ENCODE data around the gene CIDEA.
"Not testable (repeated sequence)": the region's sequence is repeated elsewhere in the genome, so short reads cannot be mapped to it uniquely, and the experiment has no call there.

Gene CIDEA

DNA sequence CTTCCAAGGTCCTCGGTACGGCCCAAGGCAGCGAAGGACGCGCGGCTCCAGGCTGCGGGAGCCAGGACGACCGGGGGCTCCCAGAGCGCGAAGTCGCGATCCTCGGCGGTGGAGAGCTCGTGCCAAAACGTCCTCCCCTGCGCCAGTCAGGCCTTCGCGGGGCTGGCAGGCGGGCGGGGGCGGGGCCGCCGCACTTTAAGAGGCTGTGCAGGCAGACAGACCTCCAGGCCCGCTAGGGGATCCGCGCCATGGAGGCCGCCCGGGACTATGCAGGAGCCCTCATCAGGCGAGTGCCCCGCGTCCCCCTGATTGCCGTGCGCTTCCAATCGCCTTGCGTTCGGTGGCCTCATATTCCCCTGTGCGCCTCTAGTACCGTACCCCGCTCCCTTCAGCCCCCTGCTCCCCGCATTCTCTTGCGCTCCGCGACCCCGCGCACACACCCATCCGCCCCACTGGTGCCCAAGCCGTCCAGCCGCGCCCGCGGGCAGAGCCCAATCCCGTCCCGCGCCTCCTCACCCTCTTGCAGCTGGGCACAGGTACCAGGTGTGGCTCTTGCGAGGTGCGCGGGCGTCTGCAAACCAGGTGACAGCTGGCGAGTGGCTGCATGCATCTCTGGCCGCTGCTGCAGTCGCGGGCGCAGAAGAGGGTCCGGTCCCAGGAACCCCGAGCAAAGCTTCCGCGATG lies at the start of gene CIDEA:
CIDEA (plus strand) TSS at position 226 of the 684 bp plus-strand sequence; CDS start at position 249, 23 bp downstream.
- Histone ChIP-seq H3K36me3 (replicated peaks) (no peaks in the 10 kb centered on the region), H3K4me3 (ENCODE audit: low read depth, low read length) (peak within 1 kb of the TSS; percentile 39), H3K27me3 (replicated peaks) (peaks cover 5% of the 10 kb centered on the region), H3K27ac (no peak within 1 kb of the TSS)
- no peak for DNase-seq
- in situ Hi-C loops (cut with HindIII; ENCODE audit: low pct_ligation_motif_present, low sequenced_read_pairs), result no loop called here
- TF ChIP-seq, protein P1, sequence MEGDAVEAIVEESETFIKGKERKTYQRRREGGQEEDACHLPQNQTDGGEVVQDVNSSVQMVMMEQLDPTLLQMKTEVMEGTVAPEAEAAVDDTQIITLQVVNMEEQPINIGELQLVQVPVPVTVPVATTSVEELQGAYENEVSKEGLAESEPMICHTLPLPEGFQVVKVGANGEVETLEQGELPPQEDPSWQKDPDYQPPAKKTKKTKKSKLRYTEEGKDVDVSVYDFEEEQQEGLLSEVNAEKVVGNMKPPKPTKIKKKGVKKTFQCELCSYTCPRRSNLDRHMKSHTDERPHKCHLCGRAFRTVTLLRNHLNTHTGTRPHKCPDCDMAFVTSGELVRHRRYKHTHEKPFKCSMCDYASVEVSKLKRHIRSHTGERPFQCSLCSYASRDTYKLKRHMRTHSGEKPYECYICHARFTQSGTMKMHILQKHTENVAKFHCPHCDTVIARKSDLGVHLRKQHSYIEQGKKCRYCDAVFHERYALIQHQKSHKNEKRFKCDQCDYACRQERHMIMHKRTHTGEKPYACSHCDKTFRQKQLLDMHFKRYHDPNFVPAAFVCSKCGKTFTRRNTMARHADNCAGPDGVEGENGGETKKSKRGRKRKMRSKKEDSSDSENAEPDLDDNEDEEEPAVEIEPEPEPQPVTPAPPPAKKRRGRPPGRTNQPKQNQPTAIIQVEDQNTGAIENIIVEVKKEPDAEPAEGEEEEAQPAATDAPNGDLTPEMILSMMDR (IDR thresholded peaks at IDR 0.05; ENCODE audit: low read depth, low read length, missing control alignments), result peak; percentile 17

DNA sequence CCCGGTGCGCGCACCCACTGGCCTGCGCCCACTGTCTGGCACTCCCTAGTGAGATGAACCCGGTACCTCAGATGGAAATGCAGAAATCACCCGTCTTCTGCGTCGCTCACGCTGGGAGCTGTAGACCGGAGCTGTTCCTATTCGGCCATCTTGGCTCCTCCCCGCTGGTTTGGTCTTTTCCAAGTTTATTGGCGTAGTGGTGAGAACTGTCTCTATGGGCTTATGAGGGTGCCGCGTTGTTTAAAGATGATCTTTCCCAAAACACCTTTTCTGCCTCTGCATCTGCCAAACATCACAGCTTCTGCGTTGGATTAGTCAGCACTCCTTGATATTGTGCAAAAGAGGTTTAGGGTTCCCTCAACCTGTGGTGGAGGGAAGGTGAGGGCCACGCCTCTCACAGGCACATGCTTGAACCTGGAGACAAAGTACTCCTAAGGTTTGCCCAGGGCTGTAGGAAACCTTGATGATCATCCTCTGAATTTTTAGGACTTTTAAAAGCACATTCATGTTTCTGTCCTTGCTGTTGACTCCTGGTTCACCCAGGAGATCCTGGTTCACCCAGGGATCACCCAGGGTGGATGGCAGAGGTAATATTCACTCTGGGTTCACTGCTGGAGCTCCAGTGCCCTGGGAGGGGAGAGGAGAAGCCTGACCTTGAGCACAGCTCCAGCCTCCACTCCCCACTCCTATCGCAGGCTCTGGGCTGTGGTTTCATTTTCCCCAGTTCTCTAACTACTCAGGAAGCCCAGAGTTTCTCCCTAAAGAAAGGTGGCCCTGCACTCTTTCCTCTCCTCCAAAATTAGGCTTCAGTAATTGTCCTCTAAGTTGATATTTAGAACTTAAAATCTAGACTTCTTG lies 45.6 kb upstream of the CIDEA start:
- H3K4me3 ChIP-seq (ENCODE audit: low read depth, low read length); H3K27me3 ChIP-seq (replicated peaks); DNase-seq; H3K36me3 ChIP-seq (replicated peaks); H3K27ac ChIP-seq; in situ Hi-C loops (cut with HindIII; ENCODE audit: low pct_ligation_motif_present, low sequenced_read_pairs): not testable (repeated sequence)

GRCh38 chr18:12212308-12212707 lies 41.9 kb upstream of the CIDEA start:
- in situ Hi-C loops (cut with HindIII; ENCODE audit: low pct_ligation_motif_present, low sequenced_read_pairs); H3K36me3 ChIP-seq (replicated peaks); H3K27ac ChIP-seq; H3K4me3 ChIP-seq (ENCODE audit: low read depth, low read length); H3K27me3 ChIP-seq (replicated peaks); DNase-seq: not testable (repeated sequence)

DNA sequence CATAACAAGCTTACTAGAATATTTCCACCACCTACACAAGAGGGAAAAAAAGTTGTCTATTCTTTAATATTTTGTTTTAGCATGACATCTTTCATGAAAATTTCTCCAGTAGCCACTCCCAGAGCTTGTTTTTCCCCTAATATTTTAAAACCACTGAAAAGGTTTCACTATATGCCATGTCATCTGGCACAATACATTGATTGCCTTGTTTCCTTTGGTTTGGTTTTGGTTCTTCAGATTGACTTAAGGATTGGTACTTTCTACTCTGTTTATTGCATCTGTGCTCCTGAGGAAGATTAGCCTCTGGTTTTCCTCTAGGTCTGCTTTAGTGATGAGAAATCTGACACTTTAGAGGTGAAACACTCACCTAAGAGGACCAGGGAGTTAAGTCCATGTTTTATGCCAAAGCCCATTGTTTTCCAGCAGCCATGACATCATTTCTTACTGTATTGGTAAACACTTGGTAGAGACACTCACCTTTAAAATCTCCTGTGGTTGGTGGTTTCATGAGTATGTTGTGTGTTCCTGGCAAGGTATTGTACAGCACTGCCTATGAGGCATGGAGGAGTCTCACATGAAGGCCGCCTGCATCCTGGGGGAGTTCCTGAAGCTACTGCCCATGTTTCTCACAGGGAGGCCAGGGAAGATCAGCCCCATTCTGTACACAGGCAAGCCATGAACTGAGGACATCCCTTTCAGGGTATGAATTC lies 39.7 kb upstream of the CIDEA start:
- H3K27me3 ChIP-seq (replicated peaks); DNase-seq; in situ Hi-C loops (cut with HindIII; ENCODE audit: low pct_ligation_motif_present, low sequenced_read_pairs): not testable (repeated sequence)

DNA sequence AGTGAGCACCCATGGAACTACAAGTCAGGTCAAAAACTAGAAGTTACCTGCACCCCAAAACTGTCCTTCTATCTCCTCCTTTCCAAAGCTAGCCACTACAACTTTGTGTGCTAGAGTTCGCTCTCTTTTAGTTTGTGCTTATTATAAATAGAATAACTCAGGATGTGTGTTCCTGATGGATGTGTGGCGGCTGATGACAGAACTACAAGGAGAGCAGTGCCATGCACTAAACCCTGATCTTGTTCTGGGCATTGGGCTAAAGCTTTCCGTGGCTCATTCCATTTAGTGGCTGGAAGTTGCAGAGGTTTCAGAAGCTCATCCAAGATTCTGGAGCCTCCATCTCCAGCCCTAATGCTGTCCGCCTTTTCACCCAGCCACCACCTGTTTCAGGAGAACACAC lies 37.7 kb upstream of the CIDEA start:
- DNase-seq; H3K36me3 ChIP-seq (replicated peaks); H3K27ac ChIP-seq; in situ Hi-C loops (cut with HindIII; ENCODE audit: low pct_ligation_motif_present, low sequenced_read_pairs); H3K4me3 ChIP-seq (ENCODE audit: low read depth, low read length); H3K27me3 ChIP-seq (replicated peaks): not testable (repeated sequence)

More for the DNA sequence above, 39.7 kb upstream of the CIDEA start:
- not testable (repeated sequence) for H3K4me3 ChIP-seq (ENCODE audit: low read depth, low read length); H3K27ac ChIP-seq; H3K36me3 ChIP-seq (replicated peaks)

DNA sequence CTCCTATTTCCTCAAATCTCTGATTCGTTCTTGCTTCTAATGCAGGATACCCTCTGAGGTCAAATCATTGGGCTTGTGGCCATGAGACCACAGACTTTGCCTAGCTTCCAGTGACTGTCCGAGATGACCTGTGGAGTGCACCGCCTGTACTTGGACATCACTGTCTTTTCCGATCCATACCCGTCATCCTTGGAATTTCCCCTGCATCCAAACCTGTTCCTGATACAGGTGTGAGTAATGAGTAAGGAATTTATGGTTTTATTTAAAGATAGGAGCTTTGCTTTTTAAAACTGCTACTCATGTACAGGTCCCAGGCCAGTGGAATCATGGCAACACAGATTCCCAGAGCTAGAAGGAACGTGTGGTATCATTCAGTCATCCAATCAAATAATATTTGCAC lies 35.6 kb upstream of the CIDEA start:
- H3K27ac ChIP-seq; H3K27me3 ChIP-seq (replicated peaks); H3K36me3 ChIP-seq (replicated peaks); H3K4me3 ChIP-seq (ENCODE audit: low read depth, low read length); in situ Hi-C loops (cut with HindIII; ENCODE audit: low pct_ligation_motif_present, low sequenced_read_pairs): not testable (repeated sequence)
- DNase-seq, result peak; percentile 42

DNA sequence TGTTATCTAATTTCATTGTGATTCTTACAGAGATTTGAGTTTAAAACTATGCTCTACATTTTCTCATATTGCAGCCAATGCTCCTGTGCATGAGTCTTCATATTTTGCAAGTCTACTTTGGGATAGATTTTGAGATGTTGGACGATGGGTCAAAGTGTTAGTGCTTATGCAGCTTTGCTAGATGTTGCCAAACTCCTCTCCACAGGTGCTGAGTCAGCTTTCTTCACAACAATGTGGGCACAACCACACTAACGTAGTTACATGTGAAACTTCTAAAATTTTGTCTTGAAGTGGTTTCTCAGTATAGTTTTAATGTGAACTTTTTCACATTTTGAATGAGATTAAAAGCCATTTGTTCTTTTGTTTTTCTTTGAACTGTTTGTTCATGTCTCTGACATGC lies 32.1 kb upstream of the CIDEA start:
- in situ Hi-C loops (cut with HindIII; ENCODE audit: low pct_ligation_motif_present, low sequenced_read_pairs); H3K27ac ChIP-seq; DNase-seq; H3K36me3 ChIP-seq (replicated peaks); H3K4me3 ChIP-seq (ENCODE audit: low read depth, low read length); H3K27me3 ChIP-seq (replicated peaks): not testable (repeated sequence)

DNA sequence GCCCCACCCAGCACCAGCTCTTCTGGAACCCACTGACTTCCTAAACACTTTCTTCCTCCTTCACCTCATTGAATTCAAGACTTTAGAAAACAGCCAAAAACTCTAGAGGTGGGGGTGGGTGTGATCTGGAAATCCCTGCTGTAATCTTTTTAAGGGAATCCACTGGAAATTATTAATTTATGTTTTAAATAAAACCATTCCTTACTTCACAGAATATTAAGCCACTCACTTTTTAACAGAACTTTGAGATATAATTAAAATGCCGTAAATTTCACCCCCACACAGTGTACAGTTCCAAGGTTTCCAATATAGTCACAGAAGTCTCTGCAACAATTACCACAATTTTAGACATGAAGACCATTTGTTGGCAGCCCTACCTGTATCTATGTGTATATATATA lies 30.8 kb upstream of the CIDEA start:
- H3K4me3 ChIP-seq (ENCODE audit: low read depth, low read length); H3K27ac ChIP-seq; H3K36me3 ChIP-seq (replicated peaks); H3K27me3 ChIP-seq (replicated peaks); DNase-seq; in situ Hi-C loops (cut with HindIII; ENCODE audit: low pct_ligation_motif_present, low sequenced_read_pairs): not testable (repeated sequence)

DNA sequence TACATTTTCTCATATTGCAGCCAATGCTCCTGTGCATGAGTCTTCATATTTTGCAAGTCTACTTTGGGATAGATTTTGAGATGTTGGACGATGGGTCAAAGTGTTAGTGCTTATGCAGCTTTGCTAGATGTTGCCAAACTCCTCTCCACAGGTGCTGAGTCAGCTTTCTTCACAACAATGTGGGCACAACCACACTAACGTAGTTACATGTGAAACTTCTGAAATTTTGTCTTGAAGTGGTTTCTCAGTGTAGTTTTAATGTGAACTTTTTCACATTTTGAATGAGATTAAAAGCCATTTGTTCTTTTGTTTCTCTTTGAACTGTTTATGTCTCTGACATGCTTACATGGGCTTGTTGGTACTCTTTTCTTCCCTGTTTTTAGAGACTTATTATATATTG lies 27.4 kb upstream of the CIDEA start:
- in situ Hi-C loops (cut with HindIII; ENCODE audit: low pct_ligation_motif_present, low sequenced_read_pairs); DNase-seq; H3K36me3 ChIP-seq (replicated peaks); H3K27ac ChIP-seq; H3K27me3 ChIP-seq (replicated peaks); H3K4me3 ChIP-seq (ENCODE audit: low read depth, low read length): not testable (repeated sequence)

DNA sequence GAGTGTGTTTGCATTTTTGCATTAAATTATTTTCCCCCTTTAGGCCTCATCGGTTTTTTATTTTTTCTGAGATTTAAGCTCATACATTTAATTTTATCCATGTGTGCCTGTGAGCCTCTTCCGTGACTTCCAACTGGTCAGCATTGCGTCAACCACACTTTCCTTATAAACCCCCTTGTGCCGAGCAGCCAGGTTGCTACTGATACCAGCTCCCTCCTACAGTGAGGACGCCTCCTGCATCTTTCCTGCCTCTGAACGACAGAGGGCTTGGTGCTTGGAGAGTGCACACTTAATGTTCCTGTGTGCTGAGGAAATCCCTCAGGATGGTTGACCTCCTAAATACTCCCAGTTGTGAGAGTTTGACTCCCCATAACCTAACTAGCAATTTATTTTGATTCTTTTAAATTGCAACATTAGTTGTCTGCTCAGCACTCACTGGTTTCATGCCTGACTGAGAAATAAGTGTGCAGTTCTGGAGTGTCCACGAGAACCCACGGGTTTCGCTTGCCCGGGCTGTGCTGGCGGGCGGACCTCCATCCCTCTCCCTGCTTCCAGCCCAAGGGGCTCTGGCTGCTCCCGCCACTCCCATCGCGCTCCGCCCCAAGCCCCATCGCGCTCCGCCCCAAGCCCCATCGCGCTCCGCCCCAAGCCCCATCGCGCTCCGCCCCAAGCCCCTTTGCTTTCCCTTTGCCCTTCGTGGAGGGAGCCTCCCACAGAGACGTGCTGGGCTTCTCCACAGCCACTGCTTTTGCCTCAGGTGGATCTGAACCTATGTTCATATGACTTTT lies 26.6 kb upstream of the CIDEA start:
- peak; percentile 21 for DNase-seq
- H3K36me3 ChIP-seq (replicated peaks); H3K27me3 ChIP-seq (replicated peaks); H3K4me3 ChIP-seq (ENCODE audit: low read depth, low read length); H3K27ac ChIP-seq; in situ Hi-C loops (cut with HindIII; ENCODE audit: low pct_ligation_motif_present, low sequenced_read_pairs): not testable (repeated sequence)

- in situ Hi-C loops (cut with HindIII; ENCODE audit: low pct_ligation_motif_present, low sequenced_read_pairs), result not testable (repeated sequence)
Measured at GRCh38 chr18:12228308-12228707, 25.9 kb upstream of the CIDEA start.

GRCh38 chr18:12230561-12230960 lies 23.6 kb upstream of the CIDEA start:
- DNase-seq; H3K27me3 ChIP-seq (replicated peaks); H3K36me3 ChIP-seq (replicated peaks); H3K4me3 ChIP-seq (ENCODE audit: low read depth, low read length); H3K27ac ChIP-seq; in situ Hi-C loops (cut with HindIII; ENCODE audit: low pct_ligation_motif_present, low sequenced_read_pairs): not testable (repeated sequence)

More at GRCh38 chr18:12228308-12228707, 25.9 kb upstream of the CIDEA start:
- DNase-seq; H3K4me3 ChIP-seq (ENCODE audit: low read depth, low read length); H3K27me3 ChIP-seq (replicated peaks); H3K36me3 ChIP-seq (replicated peaks); H3K27ac ChIP-seq: not testable (repeated sequence)

All from brain microvascular endothelial cell (primary cell).